Measurements from ENCODE around the gene RARB. TPM values are rescaled to one million over a fixed set of nuclear protein-coding genes. Genes with fewer than 3 reads are reported as not detected.

Gene RARB
- total RNA-seq, 1 donor from 2014 or later, result 5.6 TPM

DNA sequence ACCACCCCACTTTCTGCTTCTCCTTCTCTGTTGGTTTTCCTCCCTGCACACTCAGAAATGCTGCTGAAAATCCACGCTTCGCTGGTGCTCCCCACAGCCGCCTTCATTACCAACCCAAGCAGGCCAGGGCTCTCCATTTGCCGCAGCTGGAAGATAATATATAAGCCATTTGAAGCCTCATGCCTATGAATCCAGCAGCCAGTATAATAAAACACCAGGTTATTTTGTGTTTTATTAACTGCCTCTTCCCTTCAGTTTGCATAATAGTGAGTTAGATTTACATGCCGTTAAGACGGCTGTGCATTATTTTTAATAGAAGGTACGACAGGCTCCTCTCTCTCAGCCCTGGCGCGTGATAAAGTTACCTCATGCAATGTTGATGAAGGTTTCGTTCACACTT is 150.0 kb downstream of the RARB start:
- H3K36me3 ChIP-seq, result peaks cover 5% of the 10 kb centered on the region
- ATAC-seq, result no peak
- H3K27ac ChIP-seq, result no peak overlapping the region

GRCh38 chr3:25580534-25580933 is 152.5 kb downstream of the RARB start:
- ATAC-seq, result no peak
- H3K9me3 ChIP-seq, result no peaks in the 10 kb centered on the region
- H3K27me3 ChIP-seq (ENCODE audit: low read depth), result no peaks in the 10 kb centered on the region
- DNase-seq, result no peak
- H3K4me3 ChIP-seq, result no peak overlapping the region
- intact Hi-C loops (cut with DNase I), result no loop called here
- H3K36me3 ChIP-seq, result peaks cover 5% of the 10 kb centered on the region
- H3K4me1 ChIP-seq, result no peaks in the 10 kb centered on the region
- TF ChIP-seq, protein P1, sequence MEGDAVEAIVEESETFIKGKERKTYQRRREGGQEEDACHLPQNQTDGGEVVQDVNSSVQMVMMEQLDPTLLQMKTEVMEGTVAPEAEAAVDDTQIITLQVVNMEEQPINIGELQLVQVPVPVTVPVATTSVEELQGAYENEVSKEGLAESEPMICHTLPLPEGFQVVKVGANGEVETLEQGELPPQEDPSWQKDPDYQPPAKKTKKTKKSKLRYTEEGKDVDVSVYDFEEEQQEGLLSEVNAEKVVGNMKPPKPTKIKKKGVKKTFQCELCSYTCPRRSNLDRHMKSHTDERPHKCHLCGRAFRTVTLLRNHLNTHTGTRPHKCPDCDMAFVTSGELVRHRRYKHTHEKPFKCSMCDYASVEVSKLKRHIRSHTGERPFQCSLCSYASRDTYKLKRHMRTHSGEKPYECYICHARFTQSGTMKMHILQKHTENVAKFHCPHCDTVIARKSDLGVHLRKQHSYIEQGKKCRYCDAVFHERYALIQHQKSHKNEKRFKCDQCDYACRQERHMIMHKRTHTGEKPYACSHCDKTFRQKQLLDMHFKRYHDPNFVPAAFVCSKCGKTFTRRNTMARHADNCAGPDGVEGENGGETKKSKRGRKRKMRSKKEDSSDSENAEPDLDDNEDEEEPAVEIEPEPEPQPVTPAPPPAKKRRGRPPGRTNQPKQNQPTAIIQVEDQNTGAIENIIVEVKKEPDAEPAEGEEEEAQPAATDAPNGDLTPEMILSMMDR (IDR thresholded peaks at IDR 0.05), result no peak
- H3K27ac ChIP-seq, result no peak overlapping the region

More for the DNA sequence above, 150.0 kb downstream of the RARB start:
- Histone ChIP-seq H3K4me3 (no peak overlapping the region), H3K9me3 (no peaks in the 10 kb centered on the region), H3K4me1 (no peaks in the 10 kb centered on the region), H3K27me3 (ENCODE audit: low read depth) (no peaks in the 10 kb centered on the region)
- intact Hi-C loops (cut with DNase I), result no loop called here
- TF ChIP-seq, protein P1 (IDR thresholded peaks at IDR 0.05), result no peak
- no peak for DNase-seq

- Histone ChIP-seq H3K4me3 (no peak overlapping the region), H3K9me3 (no peaks in the 10 kb centered on the region), H3K36me3 (peaks cover 5% of the 10 kb centered on the region), H3K4me1 (no peaks in the 10 kb centered on the region), H3K27ac (no peak overlapping the region), H3K27me3 (ENCODE audit: low read depth) (no peaks in the 10 kb centered on the region)
- ATAC-seq, result no peak
- intact Hi-C loops (cut with DNase I), result no loop called here
- TF ChIP-seq, protein P1 (IDR thresholded peaks at IDR 0.05), result no peak
- DNase-seq, result no peak
Observed at GRCh38 chr3:25581335-25581734, 153.3 kb downstream of the RARB start.

- H3K9me3 ChIP-seq, result no peaks in the 10 kb centered on the region
- no peak for ATAC-seq
- no peaks in the 10 kb centered on the region for H3K27me3 ChIP-seq (ENCODE audit: low read depth)
- intact Hi-C loops (cut with DNase I), result no loop called here
- H3K36me3 ChIP-seq, result peaks cover 5% of the 10 kb centered on the region
- DNase-seq, result no peak
- no peak overlapping the region for H3K4me3 ChIP-seq
- TF ChIP-seq, protein P1 (IDR thresholded peaks at IDR 0.05), result no peak
- H3K4me1 ChIP-seq, result no peaks in the 10 kb centered on the region
- no peak overlapping the region for H3K27ac ChIP-seq
Observed at GRCh38 chr3:25581823-25582222, 153.8 kb downstream of the RARB start.

DNA sequence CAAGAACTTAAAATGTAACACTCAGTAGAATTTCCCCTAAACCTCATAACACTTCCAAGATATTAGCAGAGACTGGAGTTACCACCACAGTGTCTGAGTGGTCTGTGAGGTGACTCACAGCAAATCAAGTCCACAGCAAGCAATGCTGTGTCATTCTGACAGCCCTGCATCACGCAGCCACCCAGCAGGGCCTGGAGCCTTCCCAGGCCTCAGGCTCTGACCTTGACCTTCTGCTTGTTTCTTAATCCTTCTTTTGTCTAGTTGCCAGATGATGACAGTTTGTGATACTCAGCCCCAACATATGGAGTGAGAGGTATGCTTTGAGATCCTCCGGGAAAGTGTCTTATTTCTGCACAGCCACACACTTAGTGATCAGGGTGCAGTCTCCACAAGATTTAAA is 154.2 kb downstream of the RARB start:
- DNase-seq (no peak), ATAC-seq (no peak)
- intact Hi-C loops (cut with DNase I), result no loop called here
- Histone ChIP-seq H3K4me3 (no peak overlapping the region), H3K27ac (no peak overlapping the region), H3K4me1 (no peaks in the 10 kb centered on the region), H3K27me3 (ENCODE audit: low read depth) (no peaks in the 10 kb centered on the region), H3K9me3 (no peaks in the 10 kb centered on the region), H3K36me3 (peaks cover 5% of the 10 kb centered on the region)
- TF ChIP-seq, protein P1 (IDR thresholded peaks at IDR 0.05), result no peak

DNA sequence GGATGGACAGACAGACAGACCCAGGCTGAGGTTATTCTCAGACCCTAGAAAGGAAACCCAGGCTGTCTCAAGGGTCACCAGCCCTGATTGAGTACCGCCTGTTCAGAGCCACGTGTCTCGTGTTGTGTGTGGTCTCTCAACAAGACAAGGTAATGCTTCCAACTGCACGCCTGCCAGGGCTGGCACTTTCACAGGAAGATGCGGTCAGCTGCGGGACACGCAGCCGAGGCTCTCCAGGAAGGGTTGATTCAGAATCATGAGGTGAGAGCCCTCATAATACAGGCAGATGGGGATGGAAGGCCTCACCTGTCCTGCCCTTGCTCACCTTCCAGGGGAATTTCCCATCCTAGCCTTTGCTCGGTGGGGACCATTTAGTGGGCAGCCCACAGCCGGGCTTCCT is 155.3 kb downstream of the RARB start:
- Histone ChIP-seq H3K9me3 (no peaks in the 10 kb centered on the region), H3K36me3 (peaks cover 5% of the 10 kb centered on the region), H3K27ac (no peak overlapping the region), H3K4me1 (no peaks in the 10 kb centered on the region), H3K27me3 (ENCODE audit: low read depth) (no peaks in the 10 kb centered on the region), H3K4me3 (no peak overlapping the region)
- DNase-seq (no peak), ATAC-seq (no peak)
- TF ChIP-seq, protein P1 (IDR thresholded peaks at IDR 0.05), result no peak
- intact Hi-C loops (cut with DNase I), result no loop called here
